WTC11 (cell line): ENCODE data around the gene THSD8. TPM values are rescaled to one million over a fixed set of nuclear protein-coding genes. Genes with fewer than 3 reads are reported as not detected.

ENCODE experiments used
- CBFB ChIP-seq: sonication (generic); formaldehyde crosslinking; IDR thresholded peaks from 2 replicates; pipeline ENCODE4 v1.8.1; 2022; ENCODE audit warnings: mild to moderate bottlenecking, low read depth, missing genetic modification reagents
- ETV6 ChIP-seq: sonication (generic); formaldehyde crosslinking; IDR thresholded peaks from 2 replicates; pipeline ENCODE4 v1.8.1; 2022; ENCODE audit warnings: mild to moderate bottlenecking, missing genetic modification reagents
- GTF2I ChIP-seq: fragments of 250-450 bp; sonication (Bioruptor Pico); conservative IDR thresholded peaks from 2 replicates; pipeline ENCODE4 v1.4.0; 2021; ENCODE audit warnings: mild to moderate bottlenecking
- NFE2L1 ChIP-seq: sonication (generic); formaldehyde crosslinking; IDR thresholded peaks from 2 replicates; pipeline ENCODE4 v1.8.1; 2023; ENCODE audit warnings: missing genetic modification reagents
- NR2C2 ChIP-seq: sonication (generic); formaldehyde crosslinking; IDR thresholded peaks from 2 replicates; pipeline ENCODE4 v1.8.0; 2022; ENCODE audit warnings: mild to moderate bottlenecking, missing genetic modification reagents
- RELA ChIP-seq: sonication (generic); formaldehyde crosslinking; IDR thresholded peaks from 2 replicates; pipeline ENCODE4 v1.8.1; 2022; ENCODE audit warnings: missing genetic modification reagents, mild to moderate bottlenecking, borderline replicate concordance
- SMAD4 ChIP-seq: sonication (generic); formaldehyde crosslinking; IDR thresholded peaks from 2 replicates; pipeline ENCODE4 v1.8.0; 2022; ENCODE audit warnings: mild to moderate bottlenecking, missing genetic modification reagents
- SOX15 ChIP-seq: fragments of 250-450 bp; sonication (Bioruptor Pico); IDR thresholded peaks from 2 replicates; pipeline ENCODE4 v1.9.0; 2021; ENCODE audit warnings: mild to moderate bottlenecking
- SP1 ChIP-seq: sonication (generic); formaldehyde crosslinking; conservative IDR thresholded peaks from 2 replicates; pipeline ENCODE4 v1.8.1; 2022; ENCODE audit warnings: missing genetic modification reagents
- TEAD4 ChIP-seq: sonication (generic); formaldehyde crosslinking; IDR thresholded peaks from 2 replicates; pipeline ENCODE4 v1.8.0; 2022; ENCODE audit warnings: mild to moderate bottlenecking, missing genetic modification reagents
- ZBTB21 ChIP-seq: sonication (generic); formaldehyde crosslinking; IDR thresholded peaks from 2 replicates; pipeline ENCODE4 v1.8.1; 2023; ENCODE audit warnings: mild to moderate bottlenecking, missing genetic modification reagents, borderline replicate concordance
- ZNF121 ChIP-seq: sonication (generic); formaldehyde crosslinking; IDR thresholded peaks from 2 replicates; pipeline ENCODE4 v1.8.0; 2023; ENCODE audit warnings: missing genetic modification reagents
- ZNF232 ChIP-seq: sonication (generic); formaldehyde crosslinking; IDR thresholded peaks from 2 replicates; pipeline ENCODE4 v1.8.0; 2022; ENCODE audit warnings: mild to moderate bottlenecking, missing genetic modification reagents
- ZNF263 ChIP-seq: sonication (generic); formaldehyde crosslinking; IDR thresholded peaks from 2 replicates; pipeline ENCODE4 v1.8.1; 2022; ENCODE audit warnings: low read depth, mild to moderate bottlenecking, moderate library complexity, missing genetic modification reagents
- ZNF671 ChIP-seq: fragments of 250-450 bp; sonication (Bioruptor Pico); IDR thresholded peaks from 2 replicates; pipeline ENCODE4 v1.8.0; 2021; ENCODE audit warnings: mild to moderate bottlenecking
- total RNA-seq: library from RNA; stranded (reverse); gene quantifications from 3 replicates; pipeline ENCODE4 v1.2.3, GENCODE V29; 2021
- TF ChIP-seq, protein P1 (sequence below): fragments of 250-450 bp; sonication (Bioruptor Pico); IDR thresholded peaks from 2 replicates; pipeline ENCODE4 v1.9.0; 2021; ENCODE audit warnings: mild to moderate bottlenecking
- TF ChIP-seq, protein P2 (sequence below): sonication (generic); formaldehyde crosslinking; IDR thresholded peaks from 2 replicates; pipeline ENCODE4 v1.8.1; 2022; ENCODE audit warnings: low read depth, missing genetic modification reagents, borderline replicate concordance
- TF ChIP-seq, protein P3 (sequence below): sonication (generic); formaldehyde crosslinking; IDR thresholded peaks from 2 replicates; pipeline ENCODE4 v1.8.0; 2022; ENCODE audit warnings: mild to moderate bottlenecking, missing genetic modification reagents
- TF ChIP-seq, protein P4 (sequence below): sonication (generic); formaldehyde crosslinking; conservative IDR thresholded peaks from 2 replicates; pipeline ENCODE4 v1.8.1; 2022; ENCODE audit warnings: mild to moderate bottlenecking, missing genetic modification reagents
- TF ChIP-seq, protein P5 (sequence below): sonication (generic); formaldehyde crosslinking; IDR thresholded peaks from 2 replicates; pipeline ENCODE4 v1.8.1; 2023; ENCODE audit warnings: mild to moderate bottlenecking, missing genetic modification reagents, borderline replicate concordance
- TF ChIP-seq, protein P6 (sequence below): sonication (generic); formaldehyde crosslinking; IDR thresholded peaks from 2 replicates; pipeline ENCODE4 v1.8.1; 2023; ENCODE audit warnings: mild to moderate bottlenecking, missing genetic modification reagents
- TF ChIP-seq, protein P7 (sequence below): sonication (generic); formaldehyde crosslinking; IDR thresholded peaks from 2 replicates; pipeline ENCODE4 v1.8.1; 2023; ENCODE audit warnings: mild to moderate bottlenecking, moderate library complexity, missing genetic modification reagents
- TF ChIP-seq, protein P8 (sequence below): sonication (generic); formaldehyde crosslinking; IDR thresholded peaks from 2 replicates; pipeline ENCODE4 v1.8.0; 2022; ENCODE audit warnings: missing genetic modification reagents

The THSD8 gene
- total RNA-seq, 1 experiment from 2014 or later = 30.1 TPM

DNA sequence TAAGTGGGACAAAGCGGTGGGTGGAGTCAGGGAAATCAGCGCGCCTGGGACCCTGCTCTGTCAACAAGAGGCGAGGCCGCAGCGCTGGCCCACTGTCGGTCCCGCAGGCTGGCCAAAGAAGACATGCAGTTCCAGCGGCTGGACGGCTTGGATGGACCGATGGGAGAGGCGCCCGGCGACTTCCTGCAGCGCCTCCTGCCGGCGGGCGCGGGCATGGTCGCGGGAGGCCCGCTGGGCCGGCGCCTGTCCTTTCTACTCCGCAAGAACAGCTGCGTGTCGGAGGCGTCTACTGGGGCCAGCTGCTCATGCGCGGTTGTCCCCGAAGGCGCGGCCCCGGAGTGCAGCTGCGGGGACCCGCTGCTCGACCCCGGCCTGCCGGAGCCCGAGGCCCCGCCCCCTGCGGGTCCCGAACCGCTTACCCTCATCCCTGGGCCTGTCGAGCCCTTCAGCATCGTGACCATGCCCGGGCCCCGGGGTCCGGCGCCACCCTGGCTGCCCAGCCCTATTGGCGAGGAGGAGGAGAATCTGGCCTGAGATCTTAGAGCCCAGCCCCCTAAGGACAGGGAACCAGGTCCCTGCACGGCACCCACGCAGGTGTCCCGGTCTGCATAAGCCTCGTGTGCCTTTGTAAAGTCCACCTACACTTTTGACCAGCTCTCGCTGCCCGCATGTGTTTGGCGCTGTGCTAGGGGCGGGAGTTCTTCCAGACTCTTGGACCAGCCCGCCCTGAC, 44.2 kb upstream of the THSD8 start (continued):
- TF ChIP-seq, protein P1, sequence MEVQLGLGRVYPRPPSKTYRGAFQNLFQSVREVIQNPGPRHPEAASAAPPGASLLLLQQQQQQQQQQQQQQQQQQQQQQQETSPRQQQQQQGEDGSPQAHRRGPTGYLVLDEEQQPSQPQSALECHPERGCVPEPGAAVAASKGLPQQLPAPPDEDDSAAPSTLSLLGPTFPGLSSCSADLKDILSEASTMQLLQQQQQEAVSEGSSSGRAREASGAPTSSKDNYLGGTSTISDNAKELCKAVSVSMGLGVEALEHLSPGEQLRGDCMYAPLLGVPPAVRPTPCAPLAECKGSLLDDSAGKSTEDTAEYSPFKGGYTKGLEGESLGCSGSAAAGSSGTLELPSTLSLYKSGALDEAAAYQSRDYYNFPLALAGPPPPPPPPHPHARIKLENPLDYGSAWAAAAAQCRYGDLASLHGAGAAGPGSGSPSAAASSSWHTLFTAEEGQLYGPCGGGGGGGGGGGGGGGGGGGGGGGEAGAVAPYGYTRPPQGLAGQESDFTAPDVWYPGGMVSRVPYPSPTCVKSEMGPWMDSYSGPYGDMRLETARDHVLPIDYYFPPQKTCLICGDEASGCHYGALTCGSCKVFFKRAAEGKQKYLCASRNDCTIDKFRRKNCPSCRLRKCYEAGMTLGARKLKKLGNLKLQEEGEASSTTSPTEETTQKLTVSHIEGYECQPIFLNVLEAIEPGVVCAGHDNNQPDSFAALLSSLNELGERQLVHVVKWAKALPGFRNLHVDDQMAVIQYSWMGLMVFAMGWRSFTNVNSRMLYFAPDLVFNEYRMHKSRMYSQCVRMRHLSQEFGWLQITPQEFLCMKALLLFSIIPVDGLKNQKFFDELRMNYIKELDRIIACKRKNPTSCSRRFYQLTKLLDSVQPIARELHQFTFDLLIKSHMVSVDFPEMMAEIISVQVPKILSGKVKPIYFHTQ (CRISPR knock-in tag) = peak; percentile 56; the same call in 1 of the 2 replicates
- TF ChIP-seq CBFB (no peak), NFE2L1 (no peak), ZNF232 (CRISPR knock-in tag) (no peak), ZNF671 (0 out of 2 replicates have a peak, but pooled peaks have one; percentile 27), ZBTB21 (CRISPR knock-in tag) (no peak), SP1 (peak; percentile 30; the same call in 1 of the 2 replicates), GTF2I (CRISPR knock-in tag) (no peak), NR2C2 (no peak), RELA (no peak), SOX15 (CRISPR knock-in tag) (no peak), ZNF121 (peak; percentile 65), SMAD4 (CRISPR knock-in tag) (no peak), TEAD4 (no peak), ZNF263 (CRISPR knock-in tag) (no peak), ETV6 (CRISPR knock-in tag) (no peak)
- TF ChIP-seq, protein P2, sequence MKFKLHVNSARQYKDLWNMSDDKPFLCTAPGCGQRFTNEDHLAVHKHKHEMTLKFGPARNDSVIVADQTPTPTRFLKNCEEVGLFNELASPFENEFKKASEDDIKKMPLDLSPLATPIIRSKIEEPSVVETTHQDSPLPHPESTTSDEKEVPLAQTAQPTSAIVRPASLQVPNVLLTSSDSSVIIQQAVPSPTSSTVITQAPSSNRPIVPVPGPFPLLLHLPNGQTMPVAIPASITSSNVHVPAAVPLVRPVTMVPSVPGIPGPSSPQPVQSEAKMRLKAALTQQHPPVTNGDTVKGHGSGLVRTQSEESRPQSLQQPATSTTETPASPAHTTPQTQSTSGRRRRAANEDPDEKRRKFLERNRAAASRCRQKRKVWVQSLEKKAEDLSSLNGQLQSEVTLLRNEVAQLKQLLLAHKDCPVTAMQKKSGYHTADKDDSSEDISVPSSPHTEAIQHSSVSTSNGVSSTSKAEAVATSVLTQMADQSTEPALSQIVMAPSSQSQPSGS = no peak
- TF ChIP-seq, protein P3, sequence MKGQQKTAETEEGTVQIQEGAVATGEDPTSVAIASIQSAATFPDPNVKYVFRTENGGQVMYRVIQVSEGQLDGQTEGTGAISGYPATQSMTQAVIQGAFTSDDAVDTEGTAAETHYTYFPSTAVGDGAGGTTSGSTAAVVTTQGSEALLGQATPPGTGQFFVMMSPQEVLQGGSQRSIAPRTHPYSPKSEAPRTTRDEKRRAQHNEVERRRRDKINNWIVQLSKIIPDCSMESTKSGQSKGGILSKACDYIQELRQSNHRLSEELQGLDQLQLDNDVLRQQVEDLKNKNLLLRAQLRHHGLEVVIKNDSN (CRISPR knock-in tag) = no peak
- TF ChIP-seq, protein P4, sequence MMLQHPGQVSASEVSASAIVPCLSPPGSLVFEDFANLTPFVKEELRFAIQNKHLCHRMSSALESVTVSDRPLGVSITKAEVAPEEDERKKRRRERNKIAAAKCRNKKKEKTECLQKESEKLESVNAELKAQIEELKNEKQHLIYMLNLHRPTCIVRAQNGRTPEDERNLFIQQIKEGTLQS (CRISPR knock-in tag) = no peak
- TF ChIP-seq, protein P5, sequence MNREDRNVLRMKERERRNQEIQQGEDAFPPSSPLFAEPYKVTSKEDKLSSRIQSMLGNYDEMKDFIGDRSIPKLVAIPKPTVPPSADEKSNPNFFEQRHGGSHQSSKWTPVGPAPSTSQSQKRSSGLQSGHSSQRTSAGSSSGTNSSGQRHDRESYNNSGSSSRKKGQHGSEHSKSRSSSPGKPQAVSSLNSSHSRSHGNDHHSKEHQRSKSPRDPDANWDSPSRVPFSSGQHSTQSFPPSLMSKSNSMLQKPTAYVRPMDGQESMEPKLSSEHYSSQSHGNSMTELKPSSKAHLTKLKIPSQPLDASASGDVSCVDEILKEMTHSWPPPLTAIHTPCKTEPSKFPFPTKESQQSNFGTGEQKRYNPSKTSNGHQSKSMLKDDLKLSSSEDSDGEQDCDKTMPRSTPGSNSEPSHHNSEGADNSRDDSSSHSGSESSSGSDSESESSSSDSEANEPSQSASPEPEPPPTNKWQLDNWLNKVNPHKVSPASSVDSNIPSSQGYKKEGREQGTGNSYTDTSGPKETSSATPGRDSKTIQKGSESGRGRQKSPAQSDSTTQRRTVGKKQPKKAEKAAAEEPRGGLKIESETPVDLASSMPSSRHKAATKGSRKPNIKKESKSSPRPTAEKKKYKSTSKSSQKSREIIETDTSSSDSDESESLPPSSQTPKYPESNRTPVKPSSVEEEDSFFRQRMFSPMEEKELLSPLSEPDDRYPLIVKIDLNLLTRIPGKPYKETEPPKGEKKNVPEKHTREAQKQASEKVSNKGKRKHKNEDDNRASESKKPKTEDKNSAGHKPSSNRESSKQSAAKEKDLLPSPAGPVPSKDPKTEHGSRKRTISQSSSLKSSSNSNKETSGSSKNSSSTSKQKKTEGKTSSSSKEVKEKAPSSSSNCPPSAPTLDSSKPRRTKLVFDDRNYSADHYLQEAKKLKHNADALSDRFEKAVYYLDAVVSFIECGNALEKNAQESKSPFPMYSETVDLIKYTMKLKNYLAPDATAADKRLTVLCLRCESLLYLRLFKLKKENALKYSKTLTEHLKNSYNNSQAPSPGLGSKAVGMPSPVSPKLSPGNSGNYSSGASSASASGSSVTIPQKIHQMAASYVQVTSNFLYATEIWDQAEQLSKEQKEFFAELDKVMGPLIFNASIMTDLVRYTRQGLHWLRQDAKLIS (CRISPR knock-in tag) = no peak
- TF ChIP-seq, protein P6, sequence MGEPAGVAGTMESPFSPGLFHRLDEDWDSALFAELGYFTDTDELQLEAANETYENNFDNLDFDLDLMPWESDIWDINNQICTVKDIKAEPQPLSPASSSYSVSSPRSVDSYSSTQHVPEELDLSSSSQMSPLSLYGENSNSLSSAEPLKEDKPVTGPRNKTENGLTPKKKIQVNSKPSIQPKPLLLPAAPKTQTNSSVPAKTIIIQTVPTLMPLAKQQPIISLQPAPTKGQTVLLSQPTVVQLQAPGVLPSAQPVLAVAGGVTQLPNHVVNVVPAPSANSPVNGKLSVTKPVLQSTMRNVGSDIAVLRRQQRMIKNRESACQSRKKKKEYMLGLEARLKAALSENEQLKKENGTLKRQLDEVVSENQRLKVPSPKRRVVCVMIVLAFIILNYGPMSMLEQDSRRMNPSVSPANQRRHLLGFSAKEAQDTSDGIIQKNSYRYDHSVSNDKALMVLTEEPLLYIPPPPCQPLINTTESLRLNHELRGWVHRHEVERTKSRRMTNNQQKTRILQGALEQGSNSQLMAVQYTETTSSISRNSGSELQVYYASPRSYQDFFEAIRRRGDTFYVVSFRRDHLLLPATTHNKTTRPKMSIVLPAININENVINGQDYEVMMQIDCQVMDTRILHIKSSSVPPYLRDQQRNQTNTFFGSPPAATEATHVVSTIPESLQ (CRISPR knock-in tag) = no peak
- TF ChIP-seq, protein P7, sequence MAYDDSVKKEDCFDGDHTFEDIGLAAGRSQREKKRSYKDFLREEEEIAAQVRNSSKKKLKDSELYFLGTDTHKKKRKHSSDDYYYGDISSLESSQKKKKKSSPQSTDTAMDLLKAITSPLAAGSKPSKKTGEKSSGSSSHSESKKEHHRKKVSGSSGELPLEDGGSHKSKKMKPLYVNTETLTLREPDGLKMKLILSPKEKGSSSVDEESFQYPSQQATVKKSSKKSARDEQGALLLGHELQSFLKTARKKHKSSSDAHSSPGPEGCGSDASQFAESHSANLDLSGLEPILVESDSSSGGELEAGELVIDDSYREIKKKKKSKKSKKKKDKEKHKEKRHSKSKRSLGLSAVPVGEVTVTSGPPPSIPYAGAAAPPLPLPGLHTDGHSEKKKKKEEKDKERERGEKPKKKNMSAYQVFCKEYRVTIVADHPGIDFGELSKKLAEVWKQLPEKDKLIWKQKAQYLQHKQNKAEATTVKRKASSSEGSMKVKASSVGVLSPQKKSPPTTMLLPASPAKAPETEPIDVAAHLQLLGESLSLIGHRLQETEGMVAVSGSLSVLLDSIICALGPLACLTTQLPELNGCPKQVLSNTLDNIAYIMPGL (CRISPR knock-in tag) = peak; percentile 85; the same call in 1 of the 2 replicates
- TF ChIP-seq, protein P8, sequence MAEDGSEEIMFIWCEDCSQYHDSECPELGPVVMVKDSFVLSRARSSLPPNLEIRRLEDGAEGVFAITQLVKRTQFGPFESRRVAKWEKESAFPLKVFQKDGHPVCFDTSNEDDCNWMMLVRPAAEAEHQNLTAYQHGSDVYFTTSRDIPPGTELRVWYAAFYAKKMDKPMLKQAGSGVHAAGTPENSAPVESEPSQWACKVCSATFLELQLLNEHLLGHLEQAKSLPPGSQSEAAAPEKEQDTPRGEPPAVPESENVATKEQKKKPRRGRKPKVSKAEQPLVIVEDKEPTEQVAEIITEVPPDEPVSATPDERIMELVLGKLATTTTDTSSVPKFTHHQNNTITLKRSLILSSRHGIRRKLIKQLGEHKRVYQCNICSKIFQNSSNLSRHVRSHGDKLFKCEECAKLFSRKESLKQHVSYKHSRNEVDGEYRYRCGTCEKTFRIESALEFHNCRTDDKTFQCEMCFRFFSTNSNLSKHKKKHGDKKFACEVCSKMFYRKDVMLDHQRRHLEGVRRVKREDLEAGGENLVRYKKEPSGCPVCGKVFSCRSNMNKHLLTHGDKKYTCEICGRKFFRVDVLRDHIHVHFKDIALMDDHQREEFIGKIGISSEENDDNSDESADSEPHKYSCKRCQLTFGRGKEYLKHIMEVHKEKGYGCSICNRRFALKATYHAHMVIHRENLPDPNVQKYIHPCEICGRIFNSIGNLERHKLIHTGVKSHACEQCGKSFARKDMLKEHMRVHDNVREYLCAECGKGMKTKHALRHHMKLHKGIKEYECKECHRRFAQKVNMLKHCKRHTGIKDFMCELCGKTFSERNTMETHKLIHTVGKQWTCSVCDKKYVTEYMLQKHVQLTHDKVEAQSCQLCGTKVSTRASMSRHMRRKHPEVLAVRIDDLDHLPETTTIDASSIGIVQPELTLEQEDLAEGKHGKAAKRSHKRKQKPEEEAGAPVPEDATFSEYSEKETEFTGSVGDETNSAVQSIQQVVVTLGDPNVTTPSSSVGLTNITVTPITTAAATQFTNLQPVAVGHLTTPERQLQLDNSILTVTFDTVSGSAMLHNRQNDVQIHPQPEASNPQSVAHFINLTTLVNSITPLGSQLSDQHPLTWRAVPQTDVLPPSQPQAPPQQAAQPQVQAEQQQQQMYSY (CRISPR knock-in tag) = no peak
